HL-60/S4 treated with retinoic acid at 250 ng/mL for 4 days and 3 days (cell line): ENCODE measurements around the gene NPLOC4.

Experiments used
- in situ Hi-C: fragments of 300-500 bp; cut with MboI; formaldehyde crosslinking; loops from 2 replicates; pipeline ENCODE4 v1.7.0; 2022; ENCODE audit warnings: low sequenced_read_pairs

The NPLOC4 gene

DNA sequence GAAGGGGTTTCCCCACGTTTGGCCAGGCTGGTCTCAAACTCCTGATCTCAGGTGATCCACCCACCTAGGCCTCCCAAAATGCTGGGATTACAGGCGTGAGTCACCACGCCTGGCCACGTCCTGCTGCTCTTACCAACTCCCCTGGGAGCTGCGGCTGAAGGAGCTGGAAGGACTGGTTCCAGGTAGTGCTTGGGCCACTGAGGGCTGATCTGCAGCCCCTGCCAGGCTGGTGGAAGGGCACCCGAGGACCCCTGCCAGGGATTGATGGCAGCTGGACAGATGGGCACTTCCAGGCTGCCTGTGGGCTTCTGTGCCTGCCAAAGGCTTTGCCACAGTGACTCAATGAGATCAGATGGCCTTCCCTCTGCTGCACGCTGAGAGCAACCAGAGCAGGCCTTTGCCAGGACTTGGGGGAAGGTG is 27.1 kb upstream of the NPLOC4 start:
- in situ Hi-C loops, result no loop called here

DNA sequence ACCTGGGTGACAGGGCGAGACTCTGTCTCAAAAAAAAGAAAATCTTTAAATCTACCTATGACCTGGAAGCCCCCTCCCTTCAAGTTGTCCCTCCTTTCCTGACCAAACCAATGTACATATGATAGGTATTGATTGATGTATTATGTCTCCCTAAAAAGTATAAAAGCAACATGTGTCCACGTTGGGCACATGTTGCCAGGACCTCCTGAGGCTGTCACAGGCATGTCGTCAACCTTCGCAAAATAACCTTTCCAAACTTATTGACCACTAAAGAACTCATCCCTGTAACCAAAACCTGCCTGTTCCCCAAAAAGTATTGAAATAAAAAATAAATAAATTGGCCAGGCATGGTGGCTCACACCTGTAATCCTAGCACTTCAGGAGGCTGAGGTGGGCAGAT is 25.1 kb upstream of the NPLOC4 start:
- in situ Hi-C loops, result no loop called here

DNA sequence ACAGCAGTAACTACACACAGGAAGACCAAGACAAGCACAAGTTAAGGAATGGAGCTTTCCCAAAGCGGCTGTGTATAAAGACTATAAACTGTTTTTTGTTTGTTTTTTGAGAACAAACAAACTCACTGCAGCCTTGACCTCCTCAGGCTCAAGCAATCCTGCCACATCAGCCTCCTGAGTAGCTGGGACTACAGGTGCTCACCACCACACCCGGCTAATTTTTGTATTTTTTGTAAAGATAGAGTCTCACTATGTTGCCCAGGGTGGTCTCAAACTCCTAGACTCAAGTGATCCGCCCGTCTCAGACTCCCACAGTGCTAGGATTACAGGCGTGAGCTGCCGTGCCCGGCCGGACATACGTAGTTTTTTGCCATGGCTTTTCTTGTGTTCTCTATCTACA is 23.5 kb upstream of the NPLOC4 start:
- in situ Hi-C loops, result no loop called here

DNA sequence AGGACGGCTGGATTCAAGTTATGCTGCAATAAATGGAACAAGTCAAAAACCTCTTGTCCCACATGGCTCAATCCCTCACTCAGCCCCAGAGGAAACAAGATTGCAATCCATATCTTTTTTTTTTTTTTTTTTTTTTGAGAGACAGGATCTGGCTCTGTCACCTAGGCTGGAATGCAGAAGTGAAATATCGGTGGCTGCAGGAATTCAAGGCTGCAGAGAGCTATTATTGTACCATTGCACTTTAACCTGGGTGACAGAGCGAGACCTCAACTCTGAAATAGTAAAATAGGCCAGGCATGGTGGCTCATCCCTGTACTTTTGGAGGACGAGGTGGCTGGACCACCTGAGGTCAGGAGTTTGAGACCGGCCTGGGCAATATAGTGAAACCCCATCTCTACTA is 22.1 kb upstream of the NPLOC4 start:
- in situ Hi-C loops, result no loop called here

DNA sequence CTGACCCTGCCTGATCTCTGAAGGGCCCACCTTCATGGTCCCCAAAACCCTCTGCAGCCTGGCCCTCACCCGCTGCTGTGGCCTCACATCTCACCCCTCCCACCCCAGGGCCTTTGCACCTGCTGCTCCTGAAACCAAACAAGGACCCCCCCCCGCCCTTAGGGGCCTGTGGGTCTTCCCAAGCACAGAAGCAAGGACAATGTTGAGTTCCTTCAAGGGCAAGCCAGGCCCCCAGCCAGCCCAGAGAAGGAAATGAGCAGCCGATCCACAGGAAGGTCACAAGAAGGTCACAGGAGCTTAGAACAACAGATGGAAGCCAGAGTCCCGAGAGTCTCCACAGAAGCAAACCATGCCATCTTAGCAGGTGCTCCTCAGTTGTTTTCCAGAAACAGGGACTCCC is 19.9 kb upstream of the NPLOC4 start:
- in situ Hi-C loops, result no loop called here

DNA sequence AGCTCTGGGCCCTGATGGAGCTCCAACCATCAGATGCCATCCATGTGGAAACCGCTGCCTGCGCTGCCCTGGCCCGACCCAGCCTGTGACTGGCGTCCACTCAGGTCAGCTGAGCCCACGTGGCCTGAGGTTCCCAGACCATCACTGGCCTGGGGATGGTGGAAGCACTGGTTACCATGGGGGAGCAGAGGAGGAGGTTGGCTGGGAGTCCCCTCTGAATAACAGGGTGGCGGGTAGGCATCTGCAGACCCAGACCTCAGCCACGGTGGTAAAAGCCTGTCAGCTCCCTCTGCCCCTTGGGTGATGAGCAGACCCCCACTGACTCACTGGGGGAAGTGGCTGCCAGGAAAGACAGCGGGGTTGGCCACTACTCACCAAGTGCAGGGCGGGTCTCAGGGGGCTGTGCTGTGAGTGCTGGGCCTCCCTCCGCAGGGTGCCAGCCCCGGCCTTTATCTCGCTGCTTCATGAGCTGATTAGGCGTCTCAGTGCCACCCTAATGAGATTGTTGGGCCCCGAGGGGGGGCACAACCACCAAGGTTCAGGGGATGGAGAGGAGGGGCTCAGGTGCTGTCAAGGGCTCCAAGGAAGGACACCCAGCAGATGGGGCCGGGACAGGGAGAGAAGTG is 19.3 kb upstream of the NPLOC4 start, which contains the start of gene PDE6G:
PDE6G (minus strand) TSS at position 425 of the 626 bp plus-strand sequence. CDS start 3,237 bp downstream, outside the sequence.
- in situ Hi-C loops, result no loop called here

DNA sequence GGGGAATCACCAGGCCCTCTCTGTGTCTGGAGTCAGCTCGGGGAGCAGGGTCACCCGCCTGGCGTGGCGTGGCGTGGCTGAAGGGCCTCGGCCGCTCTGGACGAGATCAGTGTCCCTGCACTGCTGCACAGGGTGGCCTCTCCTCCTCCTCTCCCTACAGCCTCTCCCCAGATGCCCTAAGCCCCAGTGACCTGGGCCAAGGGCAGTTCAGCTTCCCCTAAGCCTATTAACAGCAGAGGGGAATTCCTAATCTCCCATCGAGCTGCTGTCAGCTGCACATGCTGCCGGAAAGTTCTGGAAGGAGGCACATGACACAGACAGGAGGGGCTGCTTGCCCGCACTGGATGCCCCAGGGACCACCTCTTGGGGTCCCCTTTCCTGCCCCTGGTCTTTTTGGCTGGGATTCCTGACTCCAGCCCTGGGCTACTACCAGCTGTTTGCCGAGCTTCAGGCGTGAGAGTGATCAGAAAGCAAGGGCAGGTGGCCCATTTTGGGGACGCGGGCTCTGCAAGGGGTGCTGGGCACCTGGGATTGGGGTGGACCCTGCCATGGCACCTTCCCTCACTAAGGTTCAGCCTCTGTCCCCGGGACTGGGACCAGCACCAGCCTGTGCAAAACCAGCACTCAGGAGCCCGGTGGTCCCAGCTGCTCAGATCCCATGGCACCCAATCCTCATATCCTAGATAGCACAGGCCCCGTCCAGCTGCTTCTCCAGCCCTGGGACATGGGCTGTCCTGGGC is 18.6 kb upstream of the NPLOC4 start:
- in situ Hi-C loops, result no loop called here

DNA sequence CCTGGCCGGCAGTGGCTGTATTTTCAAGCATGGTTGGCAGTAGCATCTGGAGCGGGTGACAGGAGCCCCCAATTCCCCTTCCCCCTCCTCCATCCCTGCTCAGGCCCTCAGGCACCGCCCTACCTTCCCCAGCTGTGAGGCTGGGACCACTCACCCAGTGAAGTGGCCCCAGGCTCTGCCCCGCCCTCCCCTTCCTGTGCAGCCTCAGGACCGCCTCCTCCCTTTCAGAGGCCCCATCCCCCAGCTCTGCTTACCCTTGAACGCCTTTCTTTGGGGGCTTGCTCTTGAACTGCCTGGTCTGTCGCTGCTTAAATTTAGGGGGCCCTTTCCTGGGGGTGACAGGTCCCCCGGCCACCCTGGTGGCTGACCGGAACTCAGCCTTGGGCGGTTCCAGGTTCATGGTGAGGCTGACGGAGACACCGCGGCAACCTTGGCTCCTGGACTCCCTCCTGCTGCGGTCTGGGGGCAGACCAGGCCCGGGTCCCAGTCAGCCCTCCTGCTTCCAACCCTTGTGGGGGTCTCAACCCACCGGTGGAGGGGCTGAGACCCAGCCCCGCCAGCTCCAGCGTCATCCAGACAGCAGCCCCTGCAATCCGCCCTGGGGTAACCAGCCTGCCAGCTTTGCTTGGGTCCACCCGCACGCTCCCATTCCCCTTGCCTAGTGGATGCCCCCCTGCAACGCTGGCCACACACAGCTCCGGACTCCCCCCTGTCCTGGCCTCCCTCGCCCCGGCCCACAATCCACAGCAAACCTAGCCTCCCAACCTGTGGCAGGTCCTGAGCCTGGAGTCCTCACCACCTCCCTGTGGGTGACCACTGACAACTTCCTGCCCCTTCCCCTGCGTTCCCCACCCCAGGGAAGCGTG is 16.2 kb upstream of the NPLOC4 start:
- in situ Hi-C loops, result no loop called here

DNA sequence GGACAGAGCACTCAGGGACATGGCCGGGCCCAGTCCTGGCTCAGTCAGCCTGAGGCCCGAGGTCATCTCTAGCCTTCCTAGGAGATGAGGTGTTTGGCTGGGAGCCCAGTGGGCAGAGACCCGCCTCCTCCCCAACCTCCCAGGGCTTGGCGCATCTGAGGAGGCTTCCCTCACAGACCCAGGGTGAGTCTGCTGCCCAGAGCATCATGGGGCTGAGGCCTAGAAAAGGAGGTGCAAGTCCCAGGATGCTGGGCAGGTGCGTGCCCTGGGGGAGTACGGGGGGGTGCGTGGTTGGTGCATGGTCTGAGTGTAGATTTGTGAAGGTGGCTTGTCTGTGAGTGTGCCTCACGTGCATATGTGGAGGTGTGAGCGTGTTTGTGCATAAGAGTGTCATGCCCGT is 14.8 kb upstream of the NPLOC4 start:
- in situ Hi-C loops, result no loop called here

DNA sequence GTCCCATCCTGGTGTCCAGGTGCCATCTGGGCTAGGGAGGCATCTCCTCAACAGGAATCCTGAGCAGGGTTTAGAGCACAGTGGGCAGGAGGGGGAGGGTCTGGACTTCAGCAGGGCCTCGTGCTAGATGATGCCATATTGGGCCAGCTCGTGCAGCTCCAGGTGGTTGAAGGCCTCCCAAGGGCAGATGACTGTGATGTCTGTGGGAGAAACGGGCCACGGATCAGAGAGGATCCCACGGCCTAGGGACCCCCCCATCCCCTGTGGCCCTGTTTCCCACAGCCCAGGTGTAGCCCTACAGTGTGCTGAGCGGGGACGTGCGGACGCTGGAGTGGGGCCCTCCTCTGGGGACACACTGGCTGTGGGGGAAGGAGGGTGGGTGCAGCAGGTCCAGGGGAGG is 14.0 kb upstream of the NPLOC4 start:
- in situ Hi-C loops, result no loop called here

DNA sequence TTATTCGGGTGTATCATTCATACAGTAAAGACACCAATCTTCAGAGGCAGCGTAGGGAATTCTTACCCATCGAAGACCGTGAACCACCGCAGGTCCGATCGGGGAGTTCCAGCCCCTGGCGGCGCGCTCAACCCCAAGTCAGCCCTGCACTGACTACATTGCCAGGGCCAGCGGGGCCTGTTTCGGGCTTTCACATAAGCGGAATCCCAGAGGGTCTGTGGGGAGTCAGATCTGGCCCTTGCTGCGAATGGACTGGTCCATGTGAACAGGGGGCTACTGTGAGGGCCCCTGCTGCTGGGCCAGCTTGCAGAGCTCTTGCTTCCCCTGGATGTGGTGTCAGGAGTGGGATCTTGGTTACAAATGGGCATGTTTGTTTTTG is 11.8 kb upstream of the NPLOC4 start:
- in situ Hi-C loops, result no loop called here

DNA sequence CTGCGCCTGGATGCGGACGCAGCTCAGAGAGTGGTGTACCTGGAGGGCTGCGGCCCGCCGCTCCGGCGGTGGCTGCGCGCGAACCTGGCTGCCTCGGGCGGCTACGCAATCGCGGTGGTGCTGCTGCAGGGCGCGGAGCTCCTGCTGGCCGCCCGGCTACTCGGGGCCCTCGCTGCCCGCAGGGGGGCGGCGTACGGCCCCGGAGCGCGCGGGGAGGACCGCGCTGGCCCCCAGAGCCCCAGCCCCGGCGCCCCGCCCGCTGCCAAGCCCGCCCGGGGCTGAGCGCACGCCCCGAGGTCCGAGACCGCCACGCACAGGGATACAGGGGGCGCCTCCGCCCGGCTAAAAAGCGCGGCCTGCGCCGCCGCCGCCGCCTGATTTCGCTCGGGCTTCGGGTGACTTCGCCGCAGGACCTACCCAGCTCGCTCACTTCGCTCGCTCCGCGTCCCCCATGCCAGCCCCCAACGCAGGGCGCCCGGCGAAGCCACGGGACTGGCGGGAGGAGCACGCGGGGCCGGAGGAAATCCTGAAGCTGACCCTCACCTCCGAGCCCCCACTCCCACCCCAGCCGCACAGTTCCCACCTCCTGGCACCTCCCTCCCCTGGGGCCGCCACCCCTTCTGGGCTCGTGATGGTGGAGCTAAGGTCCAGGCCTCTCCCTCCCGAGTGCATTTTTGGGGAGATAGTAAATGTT is 11.2 kb upstream of the NPLOC4 start:
- in situ Hi-C loops, result no loop called here

DNA sequence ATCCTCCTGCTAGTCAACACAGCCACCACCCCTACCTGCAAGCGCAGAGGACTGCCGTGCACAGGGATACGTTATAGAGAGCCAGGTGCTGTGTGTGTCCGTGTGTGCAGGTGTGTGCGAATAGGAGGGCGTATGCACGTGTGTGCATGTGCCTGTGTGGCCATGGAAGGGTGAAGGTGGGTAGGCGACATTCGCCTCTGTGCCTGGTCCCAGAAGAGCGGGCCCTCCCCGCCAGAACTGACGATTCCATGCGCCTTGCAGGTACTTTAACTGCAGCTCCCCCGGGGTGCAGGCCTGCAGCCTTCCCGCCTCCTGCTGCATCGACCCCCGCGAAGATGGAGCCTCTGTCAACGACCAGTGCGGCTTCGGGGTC is 10.7 kb upstream of the NPLOC4 start:
- in situ Hi-C loops, result no loop called here

DNA sequence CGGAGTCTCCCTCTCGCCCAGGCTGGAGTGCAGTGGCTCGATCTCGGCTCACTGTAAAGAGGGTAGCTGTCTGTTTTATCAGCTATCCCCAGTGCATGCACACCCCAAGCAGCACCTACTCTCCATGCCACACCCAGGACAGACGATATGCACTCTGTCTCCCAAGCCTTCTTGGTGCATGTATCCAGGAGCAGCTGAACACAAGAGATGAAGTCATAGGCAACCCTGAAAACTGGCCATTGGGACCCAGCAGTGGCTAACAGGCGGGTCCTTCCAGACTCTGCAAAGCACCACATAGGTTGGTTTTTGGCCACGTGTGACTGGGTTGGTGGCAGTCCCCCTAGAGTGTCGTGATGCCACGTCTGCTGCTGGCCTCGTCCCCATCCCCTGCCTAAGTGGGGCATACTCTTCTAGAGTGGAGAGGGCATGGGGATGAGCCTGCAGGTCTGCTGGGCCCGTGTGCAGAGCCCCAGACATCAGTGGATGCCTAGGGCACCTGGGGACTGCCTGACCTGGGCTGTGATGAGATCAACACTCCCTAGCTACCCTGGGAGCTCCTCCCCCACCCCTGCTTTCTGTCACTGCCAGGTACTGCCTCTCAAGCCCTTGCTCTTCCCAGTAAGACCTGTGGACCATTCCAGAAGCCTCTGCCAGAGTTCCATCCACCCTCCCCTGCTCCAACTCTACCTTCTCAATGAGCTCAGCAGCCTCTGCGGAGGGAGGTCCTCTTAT is 10.1 kb upstream of the NPLOC4 start:
- in situ Hi-C loops, result no loop called here

DNA sequence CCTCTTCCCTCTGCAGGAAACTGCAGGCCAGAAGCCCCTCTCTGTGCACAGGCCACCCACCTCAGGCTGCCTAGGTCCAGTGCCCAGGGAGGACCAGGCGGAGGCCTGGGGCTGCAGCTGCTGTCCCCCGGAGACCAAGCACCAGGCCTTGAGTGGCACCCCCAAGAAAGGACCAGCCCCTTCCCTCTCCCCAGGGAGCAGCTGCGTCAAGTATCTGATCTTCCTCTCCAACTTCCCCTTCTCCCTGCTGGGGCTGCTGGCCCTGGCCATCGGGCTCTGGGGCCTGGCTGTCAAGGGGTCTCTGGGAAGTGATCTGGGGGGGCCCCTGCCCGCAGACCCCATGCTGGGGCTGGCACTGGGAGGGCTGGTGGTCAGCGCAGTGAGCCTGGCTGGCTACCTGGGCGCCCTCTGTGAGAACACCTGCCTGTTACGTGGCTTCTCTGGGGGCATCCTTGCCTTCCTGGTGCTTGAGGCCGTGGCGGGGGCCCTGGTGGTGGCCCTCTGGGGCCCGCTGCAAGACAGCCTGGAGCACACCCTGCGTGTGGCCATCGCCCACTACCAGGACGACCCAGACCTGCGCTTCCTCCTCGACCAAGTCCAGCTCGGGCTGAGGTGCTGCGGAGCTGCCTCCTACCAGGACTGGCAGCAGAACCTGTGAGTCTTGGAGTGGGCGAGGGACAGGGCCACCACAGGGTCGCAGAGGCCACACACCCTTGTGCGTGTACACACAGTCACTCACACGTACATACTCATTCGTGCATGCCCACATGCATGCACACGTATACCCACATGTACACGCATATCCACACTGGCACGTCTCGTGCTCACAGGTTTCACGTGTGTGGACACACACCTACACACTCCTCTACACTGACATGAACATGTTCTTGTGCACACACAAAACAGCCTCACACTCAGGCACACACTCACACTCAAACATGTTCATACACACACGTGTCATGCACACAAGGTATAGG is 8.4 kb upstream of the NPLOC4 start:
- in situ Hi-C loops, result no loop called here

DNA sequence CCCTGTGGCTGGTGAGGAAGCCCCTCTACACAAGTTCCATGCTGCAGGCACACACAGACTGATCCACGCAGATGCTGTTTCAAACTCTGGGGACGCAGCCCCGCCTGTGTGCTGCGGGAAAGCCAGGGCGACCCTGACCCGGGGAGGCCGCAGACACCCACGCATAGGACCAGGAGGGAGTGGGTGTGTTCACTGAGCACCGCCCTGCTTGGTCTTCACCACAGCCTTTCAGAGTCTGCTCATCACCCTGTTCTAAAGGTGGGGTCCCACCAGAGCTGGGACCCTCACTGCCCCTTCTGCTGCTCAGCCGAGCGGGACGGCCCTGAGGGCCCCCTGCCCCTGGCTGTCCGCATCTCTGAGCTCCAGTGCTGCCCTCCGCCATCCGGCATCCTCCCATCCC is 7.6 kb upstream of the NPLOC4 start:
- in situ Hi-C loops, result no loop called here

DNA sequence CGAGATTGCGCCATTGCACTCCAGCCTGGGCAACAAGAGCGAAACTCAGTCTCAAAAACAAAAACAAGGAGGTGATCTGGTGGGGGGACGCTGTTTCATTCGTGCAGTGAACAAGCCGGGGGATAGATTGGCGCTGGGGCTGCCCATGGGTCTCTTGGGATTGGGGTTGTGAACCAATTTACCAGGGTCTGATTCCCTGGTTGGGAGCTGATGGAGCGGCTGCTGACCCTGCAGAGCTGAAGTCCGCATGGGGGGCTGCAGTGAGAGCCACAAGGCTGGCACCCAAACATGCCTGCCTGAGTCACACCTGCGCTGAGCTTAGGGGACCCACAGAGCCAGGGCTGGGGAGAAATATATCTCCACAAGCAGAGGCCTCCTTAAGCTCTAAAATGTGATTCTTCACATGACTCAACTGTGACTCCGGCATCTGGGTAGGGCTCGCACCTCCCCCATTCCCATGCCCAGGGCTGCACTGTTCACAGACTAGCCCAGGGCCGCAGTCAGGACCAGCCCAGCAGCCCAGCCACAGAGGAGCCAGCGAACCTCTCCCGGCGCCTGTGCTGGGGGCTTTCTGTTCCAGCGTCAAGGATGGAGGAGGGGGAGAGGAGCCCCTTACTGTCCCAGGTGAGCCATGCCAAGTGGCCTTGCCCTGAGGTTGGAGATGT is 5.0 kb upstream of the NPLOC4 start:
- in situ Hi-C loops, result no loop called here

DNA sequence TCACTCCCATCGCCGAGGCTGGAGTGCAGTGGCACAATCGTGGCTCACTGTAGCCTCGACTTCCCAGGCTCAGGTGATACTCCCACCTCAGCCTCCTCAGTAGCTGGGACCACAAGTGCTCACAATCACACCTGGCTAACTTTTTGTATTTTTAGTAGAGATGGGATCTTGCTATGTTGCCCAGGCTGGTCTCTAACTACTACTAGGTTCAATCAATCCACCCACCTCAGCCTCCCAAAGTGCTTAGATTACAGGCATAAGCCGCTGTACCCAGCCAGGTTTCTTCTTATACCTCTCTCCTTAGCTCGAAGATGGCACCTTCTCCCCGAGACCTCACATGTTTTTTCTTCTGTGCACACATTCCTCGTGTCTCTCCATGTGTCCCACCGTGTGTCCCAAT is 3.1 kb upstream of the NPLOC4 start:
- in situ Hi-C loops, result no loop called here

DNA sequence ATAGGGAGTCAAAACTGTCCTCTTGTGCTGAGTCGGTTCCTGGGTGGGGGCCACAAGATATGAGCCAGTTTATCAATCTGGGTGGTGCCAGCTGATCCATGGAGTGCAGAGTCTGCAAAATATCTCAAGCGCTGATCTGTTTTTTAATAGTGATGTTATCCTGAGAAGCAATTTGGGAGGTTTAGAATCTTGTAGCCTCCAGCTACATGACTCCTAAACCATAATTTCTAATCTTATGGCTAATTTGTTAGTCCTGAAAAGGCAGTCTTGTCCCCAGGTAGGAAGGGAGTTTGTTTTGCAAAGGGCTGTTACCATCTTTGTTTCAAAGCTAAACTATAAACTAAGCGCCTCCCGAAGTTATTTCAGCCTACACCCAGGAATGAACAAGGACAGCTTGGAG is 1.8 kb upstream of the NPLOC4 start:
- in situ Hi-C loops, result no loop called here
